ENCODE measurements around the gene SYT7.
"Not testable (repeated sequence)": the region's sequence is repeated elsewhere in the genome, so short reads cannot be mapped to it uniquely, and the experiment has no call there.

SYT7 gene

GRCh38 chr11:61476371-61476770 is 104.5 kb downstream of the SYT7 start:
- no peak for DNase-seq (ENCODE audit: low spot score)

DNA sequence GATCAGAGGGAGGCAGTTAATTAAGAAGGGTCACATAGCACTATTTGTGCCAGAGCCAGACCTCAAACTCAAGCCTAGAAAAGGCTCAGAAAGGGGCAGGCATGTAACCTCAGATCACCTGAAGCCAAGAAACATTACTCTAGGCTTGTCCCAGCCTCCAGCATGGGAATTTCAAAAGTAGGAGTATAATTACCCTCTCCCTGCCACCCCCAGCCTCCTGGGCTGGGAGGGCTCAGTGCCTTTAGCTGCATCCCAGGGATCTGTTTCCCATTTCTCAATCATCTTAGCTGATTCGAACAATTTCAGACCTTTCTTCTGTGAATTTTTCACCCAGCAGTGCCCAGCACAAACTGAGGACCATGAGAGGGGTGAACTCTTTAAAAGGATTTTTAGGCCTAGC is 105.4 kb downstream of the SYT7 start:
- DNase-seq (ENCODE audit: low spot score), result no peak

GRCh38 chr11:61474013-61474643 is 106.7 kb downstream of the SYT7 start:
- no peak for DNase-seq (ENCODE audit: low spot score)

DNA sequence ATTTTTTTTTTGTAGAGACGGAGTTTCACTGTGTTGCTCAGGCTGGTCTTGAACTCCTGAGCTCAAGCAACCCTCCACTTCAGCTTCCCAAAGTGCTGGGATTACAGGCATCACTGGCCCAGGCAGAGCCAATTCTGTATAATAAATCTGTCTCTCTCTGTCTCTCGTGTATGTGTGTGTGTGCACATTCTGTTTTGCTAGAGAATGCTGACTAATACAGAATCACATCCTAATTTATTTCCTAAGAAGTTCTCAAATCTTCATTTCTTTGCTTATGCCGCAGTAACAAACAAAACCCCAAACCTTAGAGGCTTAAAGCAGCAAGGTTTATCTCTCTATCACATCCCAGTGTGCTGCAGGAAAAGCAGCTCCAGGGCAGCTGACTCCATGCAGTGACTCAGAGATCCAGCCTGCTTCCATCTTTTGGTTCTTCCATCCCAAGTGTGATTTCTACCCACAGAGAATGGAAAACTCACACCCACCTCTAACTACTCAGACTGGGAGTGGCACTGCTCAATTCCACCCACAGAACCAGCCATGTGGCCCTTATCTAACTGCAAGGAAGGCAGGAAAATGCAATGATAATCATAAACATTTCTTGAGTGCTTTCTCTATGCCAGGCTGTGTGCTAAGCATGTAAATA is 107.4 kb downstream of the SYT7 start:
- DNase-seq (ENCODE audit: low spot score), result no peak

DNA sequence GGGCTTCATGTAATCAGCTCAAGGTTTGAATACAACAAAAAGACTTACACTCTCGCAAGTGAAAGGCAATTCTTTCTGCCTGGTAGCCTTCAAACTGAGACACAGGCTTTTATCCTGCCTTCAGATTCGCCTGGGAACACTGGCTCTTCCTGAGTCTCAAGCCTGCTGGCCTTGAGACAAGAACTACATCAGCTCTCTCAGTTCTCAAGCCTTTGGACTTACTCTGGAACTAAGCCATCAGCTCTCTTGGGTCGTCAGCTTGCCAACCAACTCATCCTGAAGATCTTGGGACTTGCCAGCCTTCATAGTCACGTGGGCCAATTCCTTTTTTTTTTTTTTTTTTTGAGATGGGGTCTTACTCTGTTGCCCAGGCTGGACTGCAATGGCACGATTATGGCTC is 108.0 kb downstream of the SYT7 start:
- no peak for DNase-seq (ENCODE audit: low spot score)

DNA sequence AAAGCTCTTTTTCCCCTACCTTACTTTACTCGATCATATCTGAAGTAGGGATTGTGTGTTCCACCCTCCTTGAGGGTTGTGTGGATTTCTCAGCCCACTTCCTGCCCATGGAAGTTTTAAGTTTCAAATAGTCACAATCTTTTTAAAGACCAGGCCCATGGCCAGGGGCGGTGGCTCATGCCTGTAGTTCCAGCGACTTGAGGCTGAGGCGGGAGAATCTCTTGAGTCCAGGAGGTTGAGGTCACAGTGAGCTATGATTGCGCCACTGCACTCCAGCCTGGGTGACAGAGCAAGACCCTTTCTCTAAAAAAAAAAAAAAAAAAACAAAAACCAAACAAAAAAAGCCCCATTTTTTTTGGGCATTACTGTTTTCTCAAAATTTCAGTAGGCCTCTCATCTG is 108.6 kb downstream of the SYT7 start:
- no peak for DNase-seq (ENCODE audit: low spot score)

- no peak for DNase-seq (ENCODE audit: low spot score)
Observed at GRCh38 chr11:61468002-61468401, 112.9 kb downstream of the SYT7 start.

DNA sequence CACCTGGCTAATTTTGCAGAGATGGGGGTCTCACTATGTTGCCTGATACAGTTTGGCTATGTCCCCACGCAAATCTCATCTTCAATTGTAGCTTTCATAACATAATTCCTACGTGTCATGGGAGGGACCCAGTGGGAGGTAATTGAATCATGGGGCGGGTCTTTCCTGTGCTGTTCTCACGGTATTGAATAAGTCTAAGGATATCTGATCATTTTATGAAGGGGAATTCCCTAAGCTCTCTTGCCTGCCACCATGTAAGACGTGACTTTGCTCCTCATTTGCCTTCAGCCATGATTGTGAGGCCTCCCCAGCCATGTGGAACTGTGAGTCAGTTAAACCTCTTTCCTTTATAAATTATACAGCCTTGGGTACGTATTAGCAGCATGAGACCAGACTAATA is 113.3 kb downstream of the SYT7 start:
- not testable (repeated sequence) for DNase-seq (ENCODE audit: low spot score)
